HG02970 (cell line): ENCODE data around the gene NR1H4.
"Not testable (repeated sequence)": the region's sequence is repeated elsewhere in the genome, so short reads cannot be mapped to it uniquely, and the experiment has no call there.

Source experiments
- ATAC-seq: cut with Tn5 transposase; IDR thresholded peaks from one replicate; pipeline ENCODE4 v1.9.1; 2021; ENCODE audit warnings: mild to moderate bottlenecking, moderate library complexity, moderate number of reproducible peaks; ENCODE audit not compliant: unreplicated experiment, low FRiP score

The NR1H4 gene

GRCh38 chr12:100468126-100468525, 5.5 kb upstream of the NR1H4 start:
- no peak for ATAC-seq

- ATAC-seq: no peak
Measured at GRCh38 chr12:100472325-100472724, 1.3 kb upstream of the NR1H4 start.

GRCh38 chr12:100473050-100473715, 483 bp upstream of the NR1H4 start:
- no peak for ATAC-seq

GRCh38 chr12:100474617-100475016, 951 bp downstream of the NR1H4 start:
- ATAC-seq: no peak

GRCh38 chr12:100476013-100476751, 2.5 kb downstream of the NR1H4 start:
- no peak for ATAC-seq

- no peak for ATAC-seq
Measured at GRCh38 chr12:100481021-100481420, 7.4 kb downstream of the NR1H4 start.

GRCh38 chr12:100484183-100484886, 10.7 kb downstream of the NR1H4 start:
- ATAC-seq: no peak

- no peak for ATAC-seq
Measured at GRCh38 chr12:100484891-100485471, 11.3 kb downstream of the NR1H4 start.

GRCh38 chr12:100485983-100486382, 12.3 kb downstream of the NR1H4 start:
- no peak for ATAC-seq

GRCh38 chr12:100489251-100489820, 15.7 kb downstream of the NR1H4 start:
- ATAC-seq: no peak

- ATAC-seq: no peak
Measured at GRCh38 chr12:100490056-100490455, 16.4 kb downstream of the NR1H4 start.

GRCh38 chr12:100491104-100491503, 17.4 kb downstream of the NR1H4 start:
- no peak for ATAC-seq

GRCh38 chr12:100493396-100494012, 19.8 kb downstream of the NR1H4 start:
- ATAC-seq: no peak

- ATAC-seq: no peak
Measured at GRCh38 chr12:100494026-100494425, 20.4 kb downstream of the NR1H4 start.

- no peak for ATAC-seq
Measured at GRCh38 chr12:100494538-100494937, 20.9 kb downstream of the NR1H4 start.

- no peak for ATAC-seq
Measured at GRCh38 chr12:100497105-100497795, 23.6 kb downstream of the NR1H4 start.

GRCh38 chr12:100498141-100498540, 24.5 kb downstream of the NR1H4 start:
- no peak for ATAC-seq

GRCh38 chr12:100499416-100499815, 25.8 kb downstream of the NR1H4 start:
- ATAC-seq: no peak

GRCh38 chr12:100502718-100503117, 29.1 kb downstream of the NR1H4 start:
- ATAC-seq: not testable (repeated sequence)

GRCh38 chr12:100503228-100503628, 29.6 kb downstream of the NR1H4 start:
- ATAC-seq: no peak
